Choroid plexus epithelial cell (primary cell): Measurements from ENCODE around the gene TUFM.
A peak's percentile ranks its signal among the peaks of the same experiment; 100 is the strongest.
"Not testable (repeated sequence)": the region's sequence is repeated elsewhere in the genome, so short reads cannot be mapped to it uniquely, and the experiment has no call there.

Source experiments
- DNase-seq: peaks from one replicate; pipeline ENCODE4 v3.0.0-alpha.2; 2010; ENCODE audit warnings: low read depth
- H3K4me3 ChIP-seq: 2 replicates; pipeline ENCODE4 v1.5.1; 2011; ENCODE audit warnings: low read depth, mild to moderate bottlenecking, control low read depth, low read length, moderate library complexity
- TF ChIP-seq, protein P1 (sequence below): conservative IDR thresholded peaks from 2 replicates; pipeline ENCODE4 v1.5.1; 2011; ENCODE audit warnings: low read depth, mild to moderate bottlenecking, control low read depth, inconsistent platforms, low read length, moderate library complexity

The TUFM gene

DNA sequence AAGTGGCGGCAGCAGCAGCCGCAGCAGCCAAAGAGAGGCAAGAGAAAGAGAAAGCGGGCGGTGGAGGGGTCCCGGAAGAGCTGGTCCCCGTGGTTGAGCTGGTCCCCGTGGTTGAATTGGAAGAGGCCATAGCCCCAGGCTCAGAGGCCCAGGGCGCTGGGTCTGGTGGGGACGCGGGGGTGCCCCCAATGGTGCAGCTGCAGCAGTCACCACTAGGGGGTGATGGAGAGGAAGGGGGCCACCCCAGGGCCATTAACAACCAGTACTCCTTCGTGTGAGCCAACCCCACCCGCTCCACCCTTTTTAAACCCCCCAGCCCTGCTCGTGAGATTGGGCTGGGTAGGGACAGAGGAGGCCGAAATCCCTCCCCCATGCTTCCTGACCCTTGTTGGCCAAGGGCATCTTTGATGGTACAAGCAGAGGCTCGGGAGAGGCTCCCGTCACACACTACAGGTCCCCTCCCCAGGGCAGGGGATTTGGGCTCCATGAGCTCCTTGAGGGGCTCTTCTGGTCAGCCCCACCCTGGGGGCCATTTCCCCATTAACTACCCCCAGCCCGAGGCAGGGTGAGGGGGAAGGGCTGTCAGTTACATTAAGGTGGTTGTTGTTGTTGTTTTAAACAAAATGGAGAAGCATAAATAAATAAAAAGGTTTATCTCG lies 27.5 kb upstream of the TUFM start:
- H3K4me3 ChIP-seq: no peak overlapping the region
- DNase-seq: no peak

DNA sequence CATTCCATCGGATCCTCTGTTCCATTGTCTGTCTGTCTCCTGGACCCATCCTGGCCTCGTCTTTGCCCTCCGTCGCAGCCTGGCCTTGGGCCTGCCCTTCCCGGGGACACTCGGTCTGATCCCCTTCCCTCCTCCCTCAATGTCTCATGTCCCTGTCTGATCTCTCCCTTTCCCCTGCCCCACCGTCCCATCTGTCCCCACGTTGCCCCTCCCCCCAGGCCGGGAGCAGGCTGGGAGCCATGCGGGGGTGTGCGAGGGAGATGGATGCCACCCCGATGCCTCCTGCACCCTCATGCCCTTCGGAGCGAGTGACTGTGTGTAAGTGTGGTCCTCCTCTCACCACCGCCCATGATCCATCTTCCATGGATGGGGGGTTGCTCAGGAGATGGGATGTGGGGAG lies 26.8 kb upstream of the TUFM start:
- no peak for DNase-seq
- TF ChIP-seq, protein P1, sequence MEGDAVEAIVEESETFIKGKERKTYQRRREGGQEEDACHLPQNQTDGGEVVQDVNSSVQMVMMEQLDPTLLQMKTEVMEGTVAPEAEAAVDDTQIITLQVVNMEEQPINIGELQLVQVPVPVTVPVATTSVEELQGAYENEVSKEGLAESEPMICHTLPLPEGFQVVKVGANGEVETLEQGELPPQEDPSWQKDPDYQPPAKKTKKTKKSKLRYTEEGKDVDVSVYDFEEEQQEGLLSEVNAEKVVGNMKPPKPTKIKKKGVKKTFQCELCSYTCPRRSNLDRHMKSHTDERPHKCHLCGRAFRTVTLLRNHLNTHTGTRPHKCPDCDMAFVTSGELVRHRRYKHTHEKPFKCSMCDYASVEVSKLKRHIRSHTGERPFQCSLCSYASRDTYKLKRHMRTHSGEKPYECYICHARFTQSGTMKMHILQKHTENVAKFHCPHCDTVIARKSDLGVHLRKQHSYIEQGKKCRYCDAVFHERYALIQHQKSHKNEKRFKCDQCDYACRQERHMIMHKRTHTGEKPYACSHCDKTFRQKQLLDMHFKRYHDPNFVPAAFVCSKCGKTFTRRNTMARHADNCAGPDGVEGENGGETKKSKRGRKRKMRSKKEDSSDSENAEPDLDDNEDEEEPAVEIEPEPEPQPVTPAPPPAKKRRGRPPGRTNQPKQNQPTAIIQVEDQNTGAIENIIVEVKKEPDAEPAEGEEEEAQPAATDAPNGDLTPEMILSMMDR: no peak
- no peak overlapping the region for H3K4me3 ChIP-seq

More for the DNA sequence above, 27.5 kb upstream of the TUFM start:
- TF ChIP-seq, protein P1: peak; percentile 72

DNA sequence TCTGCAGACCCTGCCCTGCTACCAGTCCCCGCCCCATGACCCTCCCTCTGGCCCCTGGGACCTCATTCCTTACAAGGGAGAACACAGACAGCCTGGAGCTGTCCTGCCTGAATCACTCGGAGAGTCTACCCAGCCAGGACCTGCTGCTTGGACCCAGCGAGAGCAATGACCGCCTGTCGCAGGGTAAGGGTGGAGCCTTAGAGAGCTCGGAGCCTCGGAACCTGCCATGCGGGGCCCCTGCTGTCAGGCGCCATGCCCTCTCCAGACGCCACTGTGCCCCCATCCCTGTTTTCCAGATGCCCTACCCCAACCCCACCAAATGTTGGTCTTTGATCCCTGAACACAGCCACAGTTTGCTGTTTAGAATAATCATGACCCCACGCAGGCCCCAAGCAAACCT lies 23.1 kb upstream of the TUFM start:
- H3K4me3 ChIP-seq: no peak overlapping the region
- TF ChIP-seq, protein P1: no peak
- no peak for DNase-seq

GRCh38 chr16:28867646-28868045 lies 21.5 kb upstream of the TUFM start:
- not testable (repeated sequence) for H3K4me3 ChIP-seq, DNase-seq

DNA sequence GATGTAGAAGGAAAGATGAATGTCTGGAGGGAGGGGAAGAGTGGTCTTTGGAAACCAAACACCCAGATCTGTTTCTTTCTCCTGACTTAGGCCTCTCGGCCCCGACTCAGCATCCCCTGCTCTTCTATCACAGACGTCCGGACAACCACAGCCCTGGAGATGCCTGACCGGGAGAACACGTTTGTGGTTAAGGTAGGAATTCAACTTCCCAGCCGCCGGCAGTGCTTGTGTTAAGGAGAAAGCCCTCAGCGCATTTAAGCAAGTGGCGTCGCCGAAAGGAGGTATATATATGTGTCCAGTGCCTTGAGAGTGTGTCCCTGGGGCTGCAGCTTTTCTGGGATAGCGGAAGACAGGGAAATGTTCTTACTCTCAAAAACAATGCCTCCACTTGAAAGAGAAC lies 21.1 kb upstream of the TUFM start:
- no peak overlapping the region for H3K4me3 ChIP-seq
- DNase-seq: no peak
- TF ChIP-seq, protein P1: no peak

DNA sequence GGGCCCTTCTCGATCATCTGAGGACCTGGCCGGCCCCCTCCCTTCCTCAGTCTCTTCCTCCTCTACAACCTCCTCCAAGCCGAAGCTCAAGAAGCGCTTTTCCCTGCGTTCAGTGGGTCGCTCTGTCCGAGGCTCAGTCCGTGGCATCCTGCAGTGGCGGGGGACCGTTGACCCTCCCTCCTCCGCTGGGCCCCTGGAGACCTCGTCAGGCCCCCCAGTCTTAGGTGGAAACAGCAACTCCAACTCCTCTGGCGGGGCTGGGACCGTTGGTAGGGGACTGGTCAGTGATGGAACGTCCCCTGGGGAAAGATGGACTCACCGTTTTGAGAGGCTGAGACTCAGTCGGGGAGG lies 20.3 kb upstream of the TUFM start:
- TF ChIP-seq, protein P1: no peak
- no peak for DNase-seq
- H3K4me3 ChIP-seq: no peak overlapping the region

- TF ChIP-seq, protein P1: no peak
- DNase-seq: no peak
- H3K4me3 ChIP-seq: no peak overlapping the region
Measured at GRCh38 chr16:28865722-28866453, 19.7 kb upstream of the TUFM start.
